NCI-H510A treated with DMSO at 0.1 percent for 48 hours (cell line): ENCODE results near the gene RAB3GAP1.
"Not testable (repeated sequence)": the region's sequence is repeated elsewhere in the genome, so short reads cannot be mapped to it uniquely, and the experiment has no call there.

Experiments
- DNase-seq: peaks from one replicate; lab custom pipeline; 2025; lab: John Stamatoyannopoulos, UW

Gene RAB3GAP1

DNA sequence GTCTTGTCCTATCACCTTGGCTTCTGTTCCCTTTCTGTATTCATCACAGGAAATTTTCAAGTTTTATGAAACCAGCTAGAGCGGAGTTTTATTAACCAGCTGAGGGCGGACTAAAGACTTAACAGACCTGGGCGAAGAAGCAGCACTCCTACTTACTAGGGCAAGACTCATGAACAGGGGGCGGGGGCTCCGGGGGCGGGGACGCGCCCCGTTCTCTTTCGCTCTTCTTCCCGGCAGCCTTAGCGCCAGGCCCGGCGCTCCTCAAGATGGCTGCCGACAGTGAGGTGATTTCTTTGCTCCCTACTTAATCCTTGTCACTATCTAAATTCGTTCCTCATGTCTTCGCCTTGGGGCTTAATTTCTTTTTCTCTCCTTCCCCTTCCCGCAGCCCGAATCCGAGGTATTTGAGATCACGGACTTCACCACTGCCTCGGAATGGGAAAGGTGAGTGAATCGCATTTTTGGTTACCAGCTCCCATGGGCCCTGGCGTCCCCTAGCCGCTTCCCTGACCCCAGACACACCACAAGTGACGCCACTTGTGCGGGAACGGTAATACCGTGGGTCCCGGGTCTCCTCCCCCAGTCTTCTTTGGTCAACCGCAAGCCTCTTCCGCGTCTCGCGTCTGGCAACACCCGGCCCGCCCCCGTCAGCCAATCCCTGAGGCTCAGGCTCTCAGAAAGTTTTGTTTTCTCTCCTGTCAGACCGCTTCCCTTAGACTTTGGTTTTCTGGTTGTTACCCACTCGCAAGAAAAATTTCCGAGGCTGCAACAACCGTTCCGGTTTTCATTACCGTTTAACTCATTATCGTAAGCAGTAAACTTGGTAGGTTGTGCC is at the start of gene RAB3GAP1:
TSS of gene RAB3GAP1 (plus strand) at position 251 of the 835 bp plus-strand sequence. CDS start at position 267, 16 bp downstream.
- peak; percentile 82 for DNase-seq

DNA sequence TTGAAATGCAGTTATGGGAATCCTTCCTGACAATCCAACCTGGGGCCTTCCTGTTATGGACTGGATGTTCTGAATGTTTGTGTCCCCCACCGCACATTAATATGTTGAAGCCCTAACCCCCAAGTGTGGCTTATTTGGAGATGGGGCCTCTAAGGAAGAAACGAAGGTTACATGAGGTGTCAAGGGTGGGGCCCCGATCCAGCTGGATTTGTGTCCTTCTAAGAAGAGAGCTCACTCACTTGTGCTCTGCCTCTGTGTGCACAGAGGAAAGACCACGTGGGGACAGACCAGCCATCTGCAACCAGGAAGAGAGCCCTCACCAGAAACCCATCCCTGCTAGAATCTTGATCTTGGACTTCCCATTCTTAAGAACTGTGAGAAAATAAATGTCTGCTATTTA is 49.3 kb upstream of the RAB3GAP1 start:
- no peak for DNase-seq

DNA sequence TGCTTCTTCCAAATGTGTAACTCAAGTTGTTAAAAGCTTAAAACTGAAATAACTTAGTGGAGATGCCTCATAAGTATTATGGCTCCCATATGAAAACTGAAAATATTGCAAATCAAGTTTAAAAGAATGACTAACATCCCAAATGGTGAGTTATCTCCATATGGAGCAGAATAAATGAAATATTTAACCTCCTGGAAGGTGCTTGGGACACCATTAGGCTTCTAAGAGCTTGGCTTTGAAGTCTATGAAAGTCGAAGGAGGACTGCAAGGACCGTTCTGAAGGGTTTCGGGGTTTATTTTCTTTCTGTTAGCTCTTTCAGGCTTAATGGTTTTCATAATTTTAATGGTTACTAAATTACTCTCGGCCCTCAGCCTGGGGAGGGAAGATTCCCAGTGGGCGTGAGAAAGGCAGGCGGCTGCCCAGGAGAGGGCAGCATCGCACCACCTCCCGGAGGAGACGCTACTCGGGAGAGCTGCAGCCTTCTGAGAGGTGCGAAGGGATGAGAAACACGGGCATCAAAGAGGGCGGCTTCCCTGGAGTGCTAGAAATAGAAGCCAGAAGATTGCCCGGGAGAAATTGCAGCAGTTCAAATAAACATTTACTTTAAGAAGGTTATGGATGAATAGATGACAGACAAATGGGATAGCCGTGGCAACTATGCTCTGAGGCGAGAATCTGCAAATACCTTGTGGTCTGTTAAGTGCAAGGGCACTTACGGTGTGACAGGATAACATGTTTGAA is 47.9 kb upstream of the RAB3GAP1 start:
- peak; percentile 78 for DNase-seq

DNA sequence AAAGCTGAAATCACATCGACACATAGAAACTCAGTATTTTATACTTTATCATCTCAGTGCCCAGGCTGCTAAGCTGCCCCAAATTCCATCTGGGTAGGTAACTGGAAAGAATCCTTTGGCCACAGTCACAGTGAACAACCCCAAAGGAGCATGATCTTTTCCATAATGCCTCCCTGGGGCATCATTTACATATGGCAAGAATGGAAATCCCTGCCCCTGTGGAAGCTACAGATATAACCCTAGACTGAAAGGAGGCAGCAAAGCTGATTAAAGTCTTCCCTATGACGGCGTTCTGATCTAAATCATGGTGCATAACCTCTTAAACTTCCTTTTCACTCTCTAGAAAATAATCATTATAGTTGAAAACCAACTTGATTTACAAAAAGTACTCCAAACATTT is 46.3 kb upstream of the RAB3GAP1 start:
- DNase-seq: no peak

DNA sequence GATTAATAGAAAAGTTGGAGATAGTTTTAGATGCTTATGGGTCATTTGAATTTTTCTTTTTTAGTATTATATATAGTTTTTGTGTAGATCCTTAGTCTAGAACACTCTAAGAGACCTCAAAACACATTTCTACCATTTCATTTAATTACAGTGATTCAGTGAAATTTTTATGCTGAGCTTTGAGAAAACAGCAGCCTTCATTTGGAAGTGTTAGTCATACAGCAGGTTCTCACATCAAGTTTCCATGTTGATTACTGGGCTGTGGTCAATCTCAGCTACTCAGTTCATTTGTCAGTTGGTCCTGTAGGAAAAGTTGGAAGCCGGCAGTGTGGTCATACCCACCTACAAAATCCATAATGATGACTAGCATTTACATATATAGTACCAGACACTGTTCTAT is 42.8 kb upstream of the RAB3GAP1 start:
- DNase-seq: no peak

DNA sequence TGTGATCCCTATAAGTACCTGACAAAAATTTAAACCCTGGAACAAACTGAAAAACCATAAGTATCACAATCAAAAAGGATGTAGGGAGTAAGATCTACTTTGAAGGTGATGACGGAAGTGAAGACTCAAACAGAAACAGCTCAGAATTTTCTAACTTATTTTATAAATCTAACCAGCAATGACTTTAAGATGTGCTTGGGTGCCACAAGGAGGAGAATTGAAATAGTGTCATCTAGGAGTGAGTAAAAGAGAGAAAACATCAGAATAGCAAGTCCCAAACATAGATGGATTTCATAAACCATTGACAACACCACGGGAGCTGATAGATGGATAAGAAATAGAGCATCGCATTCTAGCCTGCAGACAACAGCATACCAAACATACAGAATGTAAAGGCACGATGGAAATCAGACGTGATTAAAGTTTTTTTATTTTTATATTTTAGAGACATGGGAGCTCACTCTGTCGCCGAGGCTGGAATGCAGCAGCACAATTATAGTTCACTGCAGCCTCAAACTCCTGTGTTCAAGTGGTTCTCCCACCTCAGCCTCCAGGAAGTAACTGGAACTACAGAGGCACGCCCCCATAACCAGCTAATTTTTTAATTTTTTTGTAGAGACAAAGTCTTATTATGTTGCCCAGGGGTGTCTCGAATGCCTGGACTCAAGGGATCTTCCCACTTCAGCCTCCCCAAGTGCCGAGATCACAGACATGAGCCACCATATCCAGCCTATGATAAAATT is 41.7 kb upstream of the RAB3GAP1 start:
- DNase-seq: no peak

DNA sequence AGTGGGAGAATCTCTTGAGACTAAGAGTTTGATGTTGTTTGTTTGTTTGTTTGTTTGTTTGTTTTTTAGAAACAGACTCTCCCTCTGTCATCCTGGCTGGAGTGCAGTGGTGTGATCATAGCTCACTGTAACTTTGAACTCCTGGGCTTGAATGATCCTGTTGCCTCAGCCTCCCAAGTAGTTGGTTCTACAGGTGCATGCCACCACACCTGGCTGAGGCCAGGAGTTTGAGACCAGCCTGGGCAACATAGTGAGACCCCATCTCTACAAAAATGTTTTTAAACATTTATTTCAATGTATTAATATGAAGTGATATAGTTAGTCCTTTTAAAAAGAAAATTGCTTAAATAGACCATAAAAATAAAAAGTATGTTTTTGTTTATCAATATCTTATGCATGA is 40.5 kb upstream of the RAB3GAP1 start:
- no peak for DNase-seq

DNA sequence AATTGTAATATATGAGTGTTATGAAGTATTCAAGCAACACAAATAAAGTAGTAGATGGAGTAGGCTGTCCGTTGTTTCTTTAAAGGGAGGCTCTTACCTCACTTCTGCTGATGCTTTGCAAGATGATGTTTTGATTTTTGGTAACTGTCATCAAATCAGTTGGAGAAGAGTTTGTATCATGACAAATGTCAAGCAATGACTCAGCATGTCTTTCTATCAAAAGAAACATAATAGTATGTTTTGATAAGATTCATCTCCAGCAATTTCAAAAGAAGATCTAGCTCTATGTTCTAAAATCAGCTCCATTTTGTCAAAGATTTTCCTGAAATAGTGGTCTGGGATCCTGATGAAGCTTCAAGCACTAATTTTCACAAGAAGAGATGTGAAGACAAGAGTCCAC is 30.5 kb upstream of the RAB3GAP1 start:
- DNase-seq: no peak

DNA sequence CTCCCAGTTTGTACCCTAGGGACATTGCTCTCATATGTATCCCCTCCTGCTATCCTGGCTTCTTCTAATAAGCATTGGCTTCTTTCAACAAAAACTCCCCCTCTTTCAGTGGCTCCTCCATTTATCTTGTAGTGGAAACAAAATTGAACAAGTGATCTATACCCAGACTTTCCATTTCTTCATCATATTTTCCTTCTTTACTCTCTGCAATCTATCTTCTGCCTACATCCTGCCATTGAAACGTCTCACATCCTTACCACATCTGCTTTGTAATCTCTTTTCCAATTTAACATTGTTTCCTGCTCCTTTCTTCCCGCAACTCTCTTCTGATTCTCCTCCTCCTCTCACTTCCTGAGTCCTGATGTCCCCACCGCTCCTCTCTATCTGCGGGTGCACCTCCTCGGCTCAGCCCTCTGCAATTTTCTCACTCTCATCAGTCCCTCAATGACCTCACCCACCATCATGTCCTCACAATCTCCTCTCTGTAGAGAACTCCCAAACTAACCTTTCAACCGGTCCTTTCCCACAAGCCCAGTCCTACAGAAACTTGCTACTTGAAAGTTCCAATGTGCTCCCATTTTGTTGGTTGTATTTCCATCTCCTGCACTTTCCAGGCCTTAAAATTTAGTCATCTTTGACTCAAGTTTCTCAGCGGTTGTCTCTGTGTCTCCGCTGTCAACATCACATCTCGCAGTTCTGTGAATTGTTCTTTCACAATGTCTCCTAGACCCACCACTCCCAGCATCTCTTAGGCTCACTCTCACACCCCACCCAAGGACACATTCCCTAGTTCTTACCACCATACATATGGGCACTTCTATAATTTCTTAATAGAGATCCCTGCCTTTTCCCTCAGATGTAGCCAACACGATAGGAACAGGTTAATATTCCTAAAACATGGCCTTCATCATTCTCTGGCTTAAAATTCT is 28.9 kb upstream of the RAB3GAP1 start:
- DNase-seq: no peak

DNA sequence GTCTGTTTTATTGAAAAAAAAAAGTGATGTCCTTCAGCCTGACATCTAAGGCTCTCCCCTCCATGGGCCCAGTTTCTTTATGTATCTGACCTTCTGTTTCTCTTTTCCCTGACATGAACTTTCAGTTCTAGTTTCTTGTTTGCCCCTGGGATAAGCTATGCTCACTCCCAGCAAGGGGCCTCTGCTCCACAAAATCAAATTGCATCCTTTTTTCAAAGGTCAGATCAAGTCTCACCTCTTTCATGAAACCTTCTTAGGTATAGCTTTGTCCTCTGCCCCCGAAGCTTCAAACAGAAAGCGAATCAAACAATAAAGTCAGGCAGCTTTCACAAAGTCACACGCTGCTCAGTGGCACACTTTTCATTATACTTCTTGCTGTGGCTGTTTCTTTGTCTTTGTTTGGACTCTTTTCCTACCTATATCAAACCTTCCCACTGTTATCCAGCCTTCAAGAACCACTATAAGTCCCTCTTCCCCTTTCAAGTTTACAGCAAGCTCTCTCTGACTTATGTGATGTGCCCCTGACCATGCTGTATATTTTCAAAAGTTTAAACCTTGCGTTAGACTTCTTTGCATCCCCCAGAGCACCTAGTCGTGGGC is 28.1 kb upstream of the RAB3GAP1 start:
- no peak for DNase-seq

DNA sequence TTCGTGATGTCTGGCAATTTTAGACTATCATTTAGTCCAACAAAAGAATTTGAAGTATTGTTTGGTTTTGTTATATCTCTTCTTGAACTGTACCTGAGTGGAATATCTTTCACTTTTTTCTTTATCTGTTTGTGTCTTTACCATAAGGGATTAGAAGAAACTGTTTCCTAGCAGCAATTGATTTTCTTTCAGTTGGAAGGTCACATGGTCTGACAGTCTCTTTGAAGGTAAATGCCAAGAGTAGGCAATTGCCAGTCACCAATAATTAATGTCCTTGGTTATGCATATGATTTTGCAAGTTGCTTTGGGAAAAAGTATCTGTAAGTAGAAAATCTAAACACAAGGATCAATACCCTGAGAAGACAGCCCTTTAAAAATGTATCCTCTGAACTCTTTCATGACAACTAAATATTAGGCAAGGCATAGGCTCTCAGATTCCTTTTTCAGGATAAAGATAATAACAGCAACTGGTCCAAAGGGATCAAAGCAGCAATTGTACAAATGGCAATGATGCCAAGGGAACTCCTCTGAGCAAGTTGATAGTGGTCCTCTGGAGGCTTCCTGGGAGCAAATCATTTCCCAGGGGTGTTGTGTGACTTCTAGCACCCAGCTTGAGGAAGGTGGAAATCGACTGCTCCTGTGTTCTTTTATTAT is 22.5 kb upstream of the RAB3GAP1 start:
- no peak for DNase-seq

DNA sequence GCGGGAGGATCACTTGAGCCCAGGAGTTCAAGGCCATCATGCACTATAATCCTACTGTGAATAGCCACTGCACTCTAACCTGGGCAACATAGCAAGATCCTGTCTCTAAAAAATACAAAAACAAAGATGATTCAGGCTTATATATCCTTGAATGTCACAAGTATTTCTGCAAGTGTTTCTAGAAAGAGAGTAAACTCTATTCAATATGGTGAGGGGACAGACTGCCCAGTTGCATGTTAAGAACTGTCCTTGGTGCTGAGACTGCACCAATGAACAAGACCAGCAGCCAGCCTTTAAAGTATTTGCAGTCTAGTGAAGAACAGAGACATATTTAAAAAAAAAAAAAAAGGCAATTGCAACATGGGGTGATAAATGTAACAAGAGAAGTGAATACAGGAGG is 21.3 kb upstream of the RAB3GAP1 start:
- DNase-seq: no peak

DNA sequence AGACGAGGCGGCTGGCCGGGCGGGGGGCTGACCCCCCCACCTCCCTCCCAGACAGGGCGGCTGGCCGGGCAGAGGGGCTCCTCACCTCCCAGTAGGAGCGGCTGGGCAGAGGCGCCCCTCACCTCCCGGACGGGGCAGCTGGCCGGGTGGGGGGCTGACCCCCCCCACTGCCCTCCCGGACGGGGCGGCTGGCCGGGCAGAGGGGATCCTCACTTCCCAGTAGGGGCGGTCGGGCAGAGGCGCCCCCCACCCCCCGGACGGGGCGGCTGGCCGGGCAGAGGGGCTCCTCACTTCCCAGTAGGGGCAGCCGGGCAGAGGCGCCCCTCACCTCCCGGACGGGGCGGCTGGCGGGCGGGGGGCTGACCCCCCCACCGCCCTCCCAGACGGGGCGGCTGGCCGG is 18.9 kb upstream of the RAB3GAP1 start:
- not testable (repeated sequence) for DNase-seq

DNA sequence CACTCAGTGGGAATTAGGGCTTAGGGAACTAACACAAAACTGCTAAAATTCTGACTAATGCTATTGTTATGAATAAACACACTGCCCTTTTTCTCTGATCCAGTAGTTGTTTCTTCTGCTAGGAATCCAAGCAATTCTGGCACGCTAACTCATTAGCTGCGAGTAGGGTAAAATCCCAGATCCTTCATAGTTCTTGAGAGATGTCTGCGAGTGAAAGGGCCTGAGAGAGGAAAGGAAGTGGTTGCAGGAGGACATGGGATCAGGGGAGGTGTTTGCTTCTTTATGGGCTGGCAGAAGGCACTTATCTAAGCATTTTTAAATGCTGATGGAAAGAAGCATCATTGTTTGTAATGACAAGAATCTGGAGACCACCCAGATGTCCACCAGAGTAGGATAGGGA is 14.3 kb upstream of the RAB3GAP1 start:
- DNase-seq: no peak

DNA sequence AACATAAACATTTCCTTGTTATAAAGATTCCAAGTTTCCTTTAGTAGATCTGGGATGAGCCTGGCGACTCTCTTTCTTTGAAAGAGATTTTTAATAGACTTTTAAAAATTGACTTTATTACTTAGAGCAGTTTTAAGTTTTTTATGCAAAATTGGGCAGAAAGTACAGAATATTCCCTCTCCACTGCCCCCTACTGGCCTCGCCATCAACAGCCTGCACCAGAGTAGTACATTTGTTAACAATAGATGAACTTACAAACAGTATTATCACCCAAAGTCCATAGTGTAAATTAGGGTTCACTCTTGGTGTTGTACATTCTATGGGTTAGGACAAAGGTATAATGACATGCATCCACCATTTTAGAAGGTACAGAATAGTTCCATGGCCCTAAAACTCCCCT is 8.7 kb upstream of the RAB3GAP1 start:
- DNase-seq: no peak

DNA sequence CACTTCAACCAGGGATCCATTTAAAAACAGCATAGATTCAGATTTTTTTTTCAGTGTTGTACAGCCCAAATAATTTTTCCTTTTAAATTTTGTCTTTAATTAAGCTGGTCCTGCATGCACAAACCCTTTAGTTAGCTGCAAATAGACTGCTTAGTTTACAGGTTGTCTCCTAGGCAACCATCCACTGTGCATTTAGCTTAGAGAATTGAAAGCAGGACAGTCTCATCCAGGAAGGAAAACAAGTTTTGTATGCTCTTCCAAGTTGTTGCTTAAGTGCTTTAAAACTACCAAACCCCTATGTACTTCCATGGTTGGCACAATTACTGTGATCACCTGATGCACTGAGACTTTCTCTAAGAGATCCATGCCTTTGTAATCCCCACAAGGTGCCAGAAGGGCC is 4.8 kb upstream of the RAB3GAP1 start, which contains the start of gene MAP3K19:
TSS of gene MAP3K19 (minus strand) at position 148 of the 400 bp plus-strand sequence. CDS start 22,800 bp downstream, outside the sequence.
- DNase-seq: no peak

DNA sequence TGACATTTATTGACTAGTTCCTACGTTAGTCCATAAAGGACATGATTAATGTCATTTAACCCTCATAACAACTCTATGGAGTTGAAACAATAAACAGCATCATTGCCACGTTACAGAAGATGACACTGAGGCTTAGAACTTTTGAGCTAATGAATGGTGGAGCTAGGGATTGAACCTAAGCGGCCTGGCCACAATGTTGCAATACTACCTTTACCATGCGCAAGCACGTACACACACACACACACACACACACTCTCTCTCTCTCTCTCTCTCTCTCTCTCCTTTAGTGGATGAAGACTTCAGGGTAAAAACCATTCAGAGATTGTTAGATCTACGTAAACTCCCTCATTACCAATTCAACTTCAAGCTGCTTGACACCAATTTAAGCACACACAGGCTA is 4.0 kb upstream of the RAB3GAP1 start:
- DNase-seq: no peak

DNA sequence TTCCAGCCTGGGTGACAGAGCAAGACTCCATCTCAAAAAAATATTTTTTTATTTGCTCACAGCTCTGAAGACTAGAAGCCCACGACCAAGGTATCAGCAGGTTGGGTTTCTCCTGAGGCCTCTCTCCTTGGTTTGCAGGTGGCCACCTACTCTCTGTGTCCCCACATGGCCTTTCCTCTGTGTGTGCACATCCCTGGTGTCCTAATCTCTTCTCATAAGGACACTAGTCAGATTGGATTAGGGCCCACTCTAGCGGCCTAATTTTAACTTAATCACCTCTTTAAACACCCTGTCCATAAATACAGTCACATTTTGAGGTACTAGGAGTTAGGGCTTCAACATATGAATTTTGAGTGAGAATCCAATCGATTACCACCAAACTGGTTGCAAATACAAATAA is 2.0 kb upstream of the RAB3GAP1 start:
- DNase-seq: no peak

DNA sequence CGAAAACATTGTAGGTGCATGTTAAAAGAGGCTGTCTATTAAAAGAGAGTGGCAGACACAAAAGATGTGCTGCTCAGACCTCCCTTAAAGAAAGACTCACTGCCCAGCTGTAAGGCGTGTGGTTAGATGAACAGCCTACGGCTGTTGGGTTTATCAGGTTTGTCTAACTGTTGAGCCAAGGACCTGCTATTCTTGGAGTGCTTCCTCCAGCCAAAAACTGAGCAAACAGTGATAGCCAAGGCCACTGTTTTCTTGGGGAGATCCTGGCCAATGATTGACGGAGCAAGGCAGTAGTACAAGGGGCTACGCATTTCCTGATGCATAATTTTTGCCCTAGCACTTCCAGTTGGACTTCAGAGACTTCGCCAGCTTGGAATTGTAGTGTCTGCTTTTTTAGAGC is 1.4 kb upstream of the RAB3GAP1 start:
- no peak for DNase-seq

DNA sequence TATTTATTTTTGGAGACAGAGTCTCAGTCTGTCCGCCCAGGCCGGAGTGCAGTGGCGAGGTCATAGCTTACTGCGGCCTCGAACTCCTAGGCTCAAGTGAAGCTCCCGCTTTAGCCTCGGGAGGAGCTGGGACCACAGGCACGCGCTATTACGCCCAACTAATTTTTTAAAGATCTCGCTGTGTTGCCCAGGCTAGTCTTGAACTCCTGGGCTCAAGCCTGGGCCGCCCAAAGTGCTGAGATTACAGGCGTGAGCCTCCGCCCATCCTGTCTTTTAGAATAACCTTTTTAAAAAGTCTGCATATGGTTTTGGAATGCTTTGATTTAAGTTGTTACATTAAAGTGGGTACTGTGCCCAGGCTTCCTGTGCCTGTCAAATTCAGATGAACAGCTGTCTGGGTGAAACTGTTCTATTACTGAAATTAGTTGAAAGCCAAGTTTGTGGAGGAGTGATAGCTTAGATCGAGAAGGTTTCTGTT is 944 bp downstream of the RAB3GAP1 start:
- no peak for DNase-seq
